Activated CD4-positive, alpha-beta T cell treated with anti-CD3 and anti-CD28 coated beads, Interleukin-2, amount 10 ng/mL, durations not matched to agents 7 days and 5 days (primary cell): ENCODE data around the gene GRIK5. TPM values are rescaled to one million over a fixed set of nuclear protein-coding genes. Genes with fewer than 3 reads are reported as not detected.

Source experiments
- CTCF ChIA-PET: fragments of 350-600 bp; sonication (Branson Sonifier 250); formaldehyde crosslinking; loops from one replicate; lab custom pipeline; 2021; ENCODE audit warnings: antibody characterized with exemption; lab: Charles Lee
- POLR2A ChIA-PET: fragments of 350-600 bp; sonication (Branson Sonifier 250); formaldehyde crosslinking; loops from one replicate; lab custom pipeline; 2021; ENCODE audit warnings: antibody characterized with exemption; lab: Charles Lee
- DNase-seq: peaks from one replicate; pipeline ENCODE4 v3.0.0-alpha.2; 2020
- H3K27ac Mint-ChIP-seq: one replicate; pipeline ENCODE4 v1.8.0; 2021; ENCODE audit warnings: mild to moderate bottlenecking, moderate library complexity, mixed read lengths
- H3K27me3 Mint-ChIP-seq: one replicate; pipeline ENCODE4 v1.8.0; 2021; ENCODE audit warnings: mixed read lengths
- H3K36me3 Mint-ChIP-seq: one replicate; pipeline ENCODE4 v1.8.0; 2021; ENCODE audit warnings: low read depth, mixed read lengths
- H3K4me1 Mint-ChIP-seq: one replicate; pipeline ENCODE4 v1.8.0; 2021; ENCODE audit warnings: mixed read lengths
- H3K4me3 Mint-ChIP-seq: one replicate; pipeline ENCODE4 v1.8.0; 2021; ENCODE audit warnings: mild to moderate bottlenecking, moderate library complexity, mixed read lengths
- H3K9me3 Mint-ChIP-seq: one replicate; pipeline ENCODE4 v1.8.0; 2021; ENCODE audit warnings: mixed read lengths
- total RNA-seq, 2 experiments: library from RNA; stranded (reverse); gene quantifications; one replicate each; pipeline ENCODE4 v1.2.3, GENCODE V29; 2021

GRIK5 gene
- total RNA-seq: under 1 TPM; 0.65 to 0.79 TPM

- ChIA-PET POLR2A (no interaction called here), CTCF (no interaction called here)
- Mint-ChIP-seq H3K9me3 (no peaks in the 10 kb centered on the region), H3K27ac (no peak within 1 kb of the TSS), H3K4me1 (peaks cover 7% of the 10 kb centered on the region), H3K4me3 (no peak within 1 kb of the TSS), H3K36me3 (no peaks in the 10 kb centered on the region), H3K27me3 (peaks cover 7% of the 10 kb centered on the region)
- no peak for DNase-seq
Observed at GRCh38 chr19:42069619-42070351, at the start of gene GRIK5. GRIK5 (minus strand) TSS chr19:42070206; CDS start chr19:42065770, 4,436 bp downstream.

- H3K27me3 Mint-ChIP-seq: no peaks in the 10 kb centered on the region
- no peak overlapping the region for H3K4me3 Mint-ChIP-seq
- DNase-seq: no peak
- ChIA-PET POLR2A (no interaction called here), CTCF (interaction anchor here (1.4 kb wide), 1 partner anchor 16 kb away, joined by 3 read pairs; the partner anchor contains the start of gene POU2F2)
- peaks cover 36% of the 10 kb centered on the region for H3K4me1 Mint-ChIP-seq
- H3K9me3 Mint-ChIP-seq: no peaks in the 10 kb centered on the region
- H3K36me3 Mint-ChIP-seq: peaks cover 13% of the 10 kb centered on the region
- H3K27ac Mint-ChIP-seq: no peak overlapping the region
Observed at GRCh38 chr19:42117076-42117475, 47.1 kb upstream of the GRIK5 start.

GRCh38 chr19:42116308-42117075 is 46.5 kb upstream of the GRIK5 start:
- Mint-ChIP-seq H3K9me3 (no peaks in the 10 kb centered on the region), H3K27me3 (no peaks in the 10 kb centered on the region), H3K4me3 (no peak overlapping the region), H3K36me3 (peaks cover 13% of the 10 kb centered on the region), H3K4me1 (peaks cover 35% of the 10 kb centered on the region), H3K27ac (no peak overlapping the region)
- ChIA-PET POLR2A (no interaction called here), CTCF (interaction anchor here (1.1 to 1.4 kb wide), 2 partner anchors 16 to 179 kb away, joined by 3 read pairs; partner anchors contain the start of gene POU2F2)
- no peak for DNase-seq

GRCh38 chr19:42115705-42116104 is 45.7 kb upstream of the GRIK5 start:
- DNase-seq: no peak
- no peak overlapping the region for H3K4me3 Mint-ChIP-seq
- no peaks in the 10 kb centered on the region for H3K9me3 Mint-ChIP-seq
- no peak overlapping the region for H3K27ac Mint-ChIP-seq
- no peaks in the 10 kb centered on the region for H3K27me3 Mint-ChIP-seq
- POLR2A ChIA-PET: no interaction called here
- CTCF ChIA-PET: interaction anchor here (1.0 to 1.8 kb wide), 4 partner anchors 13 to 180 kb away, joined by 3 to 4 read pairs (median 3); partner anchors contain the start of gene POU2F2
- H3K4me1 Mint-ChIP-seq: peaks cover 29% of the 10 kb centered on the region
- peaks cover 13% of the 10 kb centered on the region for H3K36me3 Mint-ChIP-seq

GRCh38 chr19:42115219-42115618 is 45.2 kb upstream of the GRIK5 start:
- Mint-ChIP-seq H3K27me3 (no peaks in the 10 kb centered on the region), H3K36me3 (peaks cover 13% of the 10 kb centered on the region), H3K4me1 (peaks cover 27% of the 10 kb centered on the region), H3K4me3 (no peak overlapping the region), H3K27ac (peak overlapping the region; percentile 25), H3K9me3 (no peaks in the 10 kb centered on the region)
- no peak for DNase-seq
- ChIA-PET CTCF (interaction anchor here (0.7 to 3.5 kb wide), 7 partner anchors 8 to 204 kb away, joined by 3 to 17 read pairs (median 3); no protein-coding TSS in a partner anchor), POLR2A (no interaction called here)

GRCh38 chr19:42114412-42114811 is 44.4 kb upstream of the GRIK5 start:
- ChIA-PET POLR2A (no interaction called here), CTCF (interaction anchor here (0.7 to 3.5 kb wide), 6 partner anchors 9 to 204 kb away, joined by 3 to 17 read pairs (median 4); no protein-coding TSS in a partner anchor)
- H3K27me3 Mint-ChIP-seq: no peaks in the 10 kb centered on the region
- no peak overlapping the region for H3K4me3 Mint-ChIP-seq
- H3K36me3 Mint-ChIP-seq: peaks cover 13% of the 10 kb centered on the region
- DNase-seq: no peak
- H3K9me3 Mint-ChIP-seq: no peaks in the 10 kb centered on the region
- H3K4me1 Mint-ChIP-seq: peaks cover 30% of the 10 kb centered on the region
- no peak overlapping the region for H3K27ac Mint-ChIP-seq

- Mint-ChIP-seq H3K4me3 (no peak overlapping the region), H3K9me3 (no peaks in the 10 kb centered on the region), H3K36me3 (peaks cover 13% of the 10 kb centered on the region), H3K27ac (no peak overlapping the region), H3K4me1 (peaks cover 33% of the 10 kb centered on the region), H3K27me3 (no peaks in the 10 kb centered on the region)
- POLR2A ChIA-PET: no interaction called here
- DNase-seq: no peak
- CTCF ChIA-PET: interaction anchor here (0.7 to 3.5 kb wide), 6 partner anchors 10 to 205 kb away, joined by 3 to 17 read pairs (median 4); no protein-coding TSS in a partner anchor
Observed at GRCh38 chr19:42113641-42114348, 43.8 kb upstream of the GRIK5 start.

- H3K4me1 Mint-ChIP-seq: peaks cover 38% of the 10 kb centered on the region
- POLR2A ChIA-PET: no interaction called here
- H3K27ac Mint-ChIP-seq: peak overlapping the region; percentile 7
- CTCF ChIA-PET: interaction anchor here (1.0 to 3.5 kb wide), 4 partner anchors 12 to 133 kb away, joined by 3 to 17 read pairs (median 4); partner anchors contain the start of gene POU2F2
- no peaks in the 10 kb centered on the region for H3K27me3 Mint-ChIP-seq
- no peak for DNase-seq
- H3K9me3 Mint-ChIP-seq: no peaks in the 10 kb centered on the region
- peaks cover 8% of the 10 kb centered on the region for H3K36me3 Mint-ChIP-seq
- H3K4me3 Mint-ChIP-seq: no peak overlapping the region
Observed at GRCh38 chr19:42111811-42112210, 41.8 kb upstream of the GRIK5 start.

GRCh38 chr19:42111384-42111783 is 41.4 kb upstream of the GRIK5 start:
- CTCF ChIA-PET: interaction anchor here (0.9 to 1.5 kb wide), 3 partner anchors 14 to 133 kb away, joined by 3 to 4 read pairs (median 3); no protein-coding TSS in a partner anchor

GRCh38 chr19:42110658-42111057 is 40.7 kb upstream of the GRIK5 start:
- no peak overlapping the region for H3K4me3 Mint-ChIP-seq
- H3K27me3 Mint-ChIP-seq: no peaks in the 10 kb centered on the region
- H3K36me3 Mint-ChIP-seq: peaks cover 4% of the 10 kb centered on the region
- POLR2A ChIA-PET: no interaction called here
- no peak for DNase-seq
- H3K4me1 Mint-ChIP-seq: peaks cover 41% of the 10 kb centered on the region
- no peaks in the 10 kb centered on the region for H3K9me3 Mint-ChIP-seq
- H3K27ac Mint-ChIP-seq: no peak overlapping the region
- CTCF ChIA-PET: interaction anchor here (0.6 to 1.0 kb wide), 3 partner anchors 14 to 1457 kb away, joined by 3 read pairs; no protein-coding TSS in a partner anchor

More at GRCh38 chr19:42111384-42111783, 41.4 kb upstream of the GRIK5 start:
- no peak for DNase-seq
- H3K9me3 Mint-ChIP-seq: no peaks in the 10 kb centered on the region
- H3K27me3 Mint-ChIP-seq: no peaks in the 10 kb centered on the region
- POLR2A ChIA-PET: no interaction called here
- peak overlapping the region; percentile 7 for H3K27ac Mint-ChIP-seq
- peaks cover 40% of the 10 kb centered on the region for H3K4me1 Mint-ChIP-seq
- H3K4me3 Mint-ChIP-seq: no peak overlapping the region
- peaks cover 8% of the 10 kb centered on the region for H3K36me3 Mint-ChIP-seq

GRCh38 chr19:42109896-42110295 is 39.9 kb upstream of the GRIK5 start:
- ChIA-PET POLR2A (no interaction called here), CTCF (interaction anchor here (0.6 to 2.3 kb wide), 5 partner anchors 10 to 1374 kb away, joined by 3 to 8 read pairs (median 3); no protein-coding TSS in a partner anchor)
- DNase-seq: no peak
- Mint-ChIP-seq H3K4me3 (no peak overlapping the region), H3K36me3 (no peaks in the 10 kb centered on the region), H3K4me1 (peaks cover 43% of the 10 kb centered on the region), H3K27me3 (no peaks in the 10 kb centered on the region), H3K9me3 (no peaks in the 10 kb centered on the region), H3K27ac (no peak overlapping the region)
